Lung microvascular endothelial cell (primary cell): ENCODE results near the gene ENTPD2. TPM values are rescaled to one million over a fixed set of nuclear protein-coding genes. Genes with fewer than 3 reads are reported as not detected.
"Not testable (repeated sequence)": the region's sequence is repeated elsewhere in the genome, so short reads cannot be mapped to it uniquely, and the experiment has no call there.

Experiments used
- DNase-seq, 2 donors: peaks; one replicate each; pipeline versions ENCODE4 v3.0.0 to v3.0.0-alpha.2; 2010; ENCODE audit warnings: low read depth in 2 of 2
- total RNA-seq: library from RNA; depleted of rRNA; stranded (reverse); fragments of >200 nt; gene quantifications from 2 replicates; pipeline ENCODE4 v1.2.1, GENCODE V29; 2014

Gene ENTPD2
- total RNA-seq, 1 donor from 2014 or later, result not detected

DNA sequence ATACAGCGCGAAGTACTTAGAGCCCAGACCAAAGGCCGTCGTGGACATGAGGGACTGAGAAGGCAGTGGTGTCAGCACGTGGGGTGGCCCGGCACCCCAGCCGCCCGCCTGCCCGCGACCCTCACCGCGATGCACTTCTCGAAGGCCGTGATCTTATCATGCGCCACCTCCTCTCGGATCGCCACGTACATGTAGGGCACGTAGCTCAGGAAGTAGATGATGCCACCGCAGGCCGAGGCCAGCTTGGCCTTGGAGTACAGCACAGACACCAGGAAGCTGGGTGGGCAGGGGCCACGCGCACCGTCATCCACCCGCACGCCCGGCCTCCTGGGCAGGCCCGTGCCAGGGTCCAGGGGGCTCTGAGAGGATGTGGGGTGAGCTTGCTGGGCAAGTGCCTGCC, 36.8 kb downstream of the ENTPD2 start:
- DNase-seq, result no peak

DNA sequence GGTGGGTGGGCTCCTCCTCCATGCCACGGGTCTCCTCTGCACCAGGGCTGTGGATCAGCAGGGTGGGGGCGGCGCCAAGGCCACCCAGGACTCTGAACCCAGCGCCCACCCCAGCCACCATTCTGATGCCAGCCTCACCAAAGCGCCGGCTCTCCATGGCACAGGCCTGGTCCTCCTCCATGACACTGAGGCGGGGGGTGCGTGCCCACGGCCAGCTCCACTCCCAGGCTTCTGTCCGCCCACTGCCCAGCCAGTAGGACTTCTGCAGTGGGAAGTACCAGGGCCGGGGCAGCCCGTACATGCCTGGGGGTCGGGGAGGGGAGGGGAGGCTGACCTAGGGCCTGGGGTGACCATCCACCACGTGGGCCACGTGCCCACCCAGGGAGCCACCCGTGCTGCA, 37.4 kb downstream of the ENTPD2 start:
- DNase-seq, result no peak

DNA sequence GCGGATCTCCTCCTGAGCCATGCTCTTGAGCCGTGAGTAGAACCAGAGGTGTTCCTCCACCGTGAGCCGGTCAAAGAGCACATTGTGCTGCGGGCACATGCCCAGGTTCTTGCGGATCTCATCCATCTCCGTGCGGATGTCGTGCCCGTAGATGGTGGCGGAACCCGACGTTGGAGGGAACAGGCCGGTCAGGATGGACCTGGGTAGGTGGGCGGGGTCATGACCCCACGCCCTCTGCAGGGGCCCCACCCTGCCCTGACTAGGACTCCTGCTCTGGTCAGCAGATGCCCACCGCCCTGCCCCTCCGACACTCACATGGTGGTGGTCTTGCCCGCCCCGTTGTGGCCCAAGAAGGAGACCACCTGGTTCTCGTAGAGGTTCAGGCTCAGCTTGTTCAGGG, 37.9 kb downstream of the ENTPD2 start:
- DNase-seq, result no peak

DNA sequence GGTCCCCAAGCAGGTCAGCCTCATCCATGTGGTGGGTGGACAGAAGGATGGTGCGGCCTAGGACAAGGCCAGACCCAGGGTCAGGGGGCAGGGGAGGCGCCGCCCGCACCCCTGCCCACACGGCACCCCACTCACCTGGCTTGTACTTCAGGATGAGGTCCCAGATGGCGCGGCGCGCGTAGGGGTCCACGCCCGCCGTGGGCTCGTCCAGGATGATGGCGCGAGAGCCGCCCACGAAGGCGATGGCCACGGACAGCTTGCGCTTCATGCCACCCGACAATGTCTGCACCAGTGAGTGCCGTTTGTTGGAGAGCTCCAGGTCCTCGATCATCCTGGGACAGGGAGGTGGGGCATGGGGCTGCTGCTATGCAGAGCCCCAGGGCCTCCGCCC, 38.3 kb downstream of the ENTPD2 start:
- no peak for DNase-seq

DNA sequence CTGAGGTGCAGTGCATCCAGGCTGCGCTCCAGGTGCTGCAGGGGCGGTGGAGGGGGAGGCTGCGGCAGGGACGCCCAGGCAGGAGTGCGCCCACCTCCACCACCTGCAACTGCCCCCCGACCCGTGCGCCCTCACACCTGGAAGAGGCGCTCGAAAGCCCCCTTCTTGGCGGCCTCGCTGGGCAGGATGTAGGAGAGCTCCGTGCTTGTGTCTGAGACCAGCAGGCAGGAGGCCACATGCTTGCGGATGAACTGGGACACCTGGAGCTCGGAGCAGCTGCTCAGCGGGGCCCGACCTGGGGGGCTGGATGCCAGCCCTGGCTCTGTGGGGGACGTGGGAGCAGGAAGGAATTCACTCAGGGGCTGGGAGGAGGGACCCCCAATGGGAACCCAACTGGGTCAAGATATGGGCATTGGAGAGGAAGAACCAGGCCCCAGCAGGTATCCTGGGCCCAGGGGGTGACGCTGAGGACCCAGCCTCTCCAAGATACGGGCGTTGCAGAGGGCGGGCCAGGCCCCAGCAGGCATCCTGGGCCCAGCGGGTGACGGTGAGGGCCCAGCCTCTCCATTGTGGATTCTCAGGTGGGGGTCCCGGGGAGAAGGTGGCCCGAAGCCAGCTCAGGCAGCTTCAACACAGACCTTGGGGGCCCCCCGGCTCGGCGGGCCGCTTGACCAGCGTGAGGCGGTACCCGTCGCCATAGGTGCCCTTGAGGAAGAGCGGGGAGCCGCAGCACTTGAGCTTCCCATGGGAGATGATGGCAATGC, 38.9 kb downstream of the ENTPD2 start:
- no peak for DNase-seq

DNA sequence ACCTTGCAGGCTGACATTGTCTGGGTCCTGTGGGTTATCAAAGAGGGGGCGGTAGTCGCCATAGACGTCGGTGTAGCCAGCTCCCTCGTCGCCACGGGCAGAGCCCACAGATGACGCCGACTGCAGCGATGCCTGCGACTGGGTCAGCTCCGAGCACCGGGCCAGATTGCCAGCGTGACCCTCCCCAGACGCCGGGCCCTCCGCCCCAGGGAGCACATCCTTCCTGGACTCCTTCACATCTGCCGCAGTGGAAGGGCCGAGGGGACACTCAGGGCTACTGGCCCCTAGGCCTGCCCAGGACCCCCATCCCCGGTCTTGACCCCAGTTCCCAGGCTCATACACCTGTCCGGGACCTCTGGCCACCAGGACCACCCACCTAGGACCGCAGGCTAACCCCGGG, 39.7 kb downstream of the ENTPD2 start:
- no peak for DNase-seq

DNA sequence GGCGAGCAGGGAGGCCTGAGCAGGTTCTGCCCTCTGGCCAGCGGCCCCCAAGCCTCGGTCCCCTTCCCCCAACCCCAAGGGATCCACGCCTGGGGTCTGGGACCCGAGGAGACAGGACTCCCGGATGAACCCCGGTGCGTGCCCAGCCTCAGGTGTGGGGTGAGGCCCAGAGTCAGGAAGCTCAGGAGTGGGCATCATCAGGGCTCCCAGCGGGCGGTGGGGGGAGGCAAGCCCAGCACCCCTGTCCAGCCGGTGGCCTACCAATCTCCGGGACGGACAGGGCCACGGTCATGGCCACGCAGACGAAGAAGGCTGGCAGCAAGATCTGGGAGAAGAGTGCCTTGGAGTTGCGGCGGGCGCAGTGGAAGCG, 40.3 kb downstream of the ENTPD2 start:
- DNase-seq, result no peak

DNA sequence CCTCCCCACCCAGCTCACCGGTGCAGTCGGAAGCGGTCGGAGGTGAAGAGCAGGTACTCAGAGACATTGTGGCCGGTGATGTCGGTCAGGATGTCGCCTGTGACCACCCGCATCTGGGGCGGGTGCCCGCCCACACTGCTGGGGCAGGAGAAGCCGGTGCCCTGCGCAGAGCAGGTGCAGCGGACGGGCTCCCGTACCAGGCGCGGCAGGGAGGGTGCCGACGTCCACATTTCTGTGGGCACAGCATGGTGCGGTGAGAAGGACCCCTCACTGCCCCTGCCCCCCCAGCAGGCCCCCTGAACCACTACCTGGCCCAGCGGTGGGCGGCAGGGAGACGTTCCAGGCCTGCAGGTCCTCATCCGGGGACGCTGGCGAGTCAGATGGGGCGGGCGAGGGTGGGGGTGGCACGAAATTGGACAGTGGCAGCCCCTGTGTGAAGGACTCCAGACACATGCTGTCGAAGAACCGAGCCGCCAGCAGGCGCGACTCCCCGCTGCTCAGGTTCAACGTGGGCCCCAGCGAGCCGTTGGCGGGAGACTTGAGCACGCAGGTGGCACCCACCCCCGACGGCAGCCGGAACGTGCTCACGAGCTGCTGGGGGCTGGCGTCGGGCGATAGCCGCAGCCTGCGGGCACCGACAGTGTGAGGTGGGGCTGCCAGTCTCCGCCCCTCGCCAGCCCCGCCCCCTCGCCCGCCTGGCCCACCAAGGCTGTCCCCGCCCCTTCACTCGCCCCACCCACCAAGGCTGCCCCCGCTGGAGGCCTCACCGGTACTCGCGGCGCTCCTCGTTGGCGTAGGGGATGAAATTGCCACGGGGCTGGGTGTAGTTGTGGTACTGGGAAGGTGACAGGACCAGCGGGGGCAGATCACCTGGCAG, 40.9 kb downstream of the ENTPD2 start:
- DNase-seq, result no peak

DNA sequence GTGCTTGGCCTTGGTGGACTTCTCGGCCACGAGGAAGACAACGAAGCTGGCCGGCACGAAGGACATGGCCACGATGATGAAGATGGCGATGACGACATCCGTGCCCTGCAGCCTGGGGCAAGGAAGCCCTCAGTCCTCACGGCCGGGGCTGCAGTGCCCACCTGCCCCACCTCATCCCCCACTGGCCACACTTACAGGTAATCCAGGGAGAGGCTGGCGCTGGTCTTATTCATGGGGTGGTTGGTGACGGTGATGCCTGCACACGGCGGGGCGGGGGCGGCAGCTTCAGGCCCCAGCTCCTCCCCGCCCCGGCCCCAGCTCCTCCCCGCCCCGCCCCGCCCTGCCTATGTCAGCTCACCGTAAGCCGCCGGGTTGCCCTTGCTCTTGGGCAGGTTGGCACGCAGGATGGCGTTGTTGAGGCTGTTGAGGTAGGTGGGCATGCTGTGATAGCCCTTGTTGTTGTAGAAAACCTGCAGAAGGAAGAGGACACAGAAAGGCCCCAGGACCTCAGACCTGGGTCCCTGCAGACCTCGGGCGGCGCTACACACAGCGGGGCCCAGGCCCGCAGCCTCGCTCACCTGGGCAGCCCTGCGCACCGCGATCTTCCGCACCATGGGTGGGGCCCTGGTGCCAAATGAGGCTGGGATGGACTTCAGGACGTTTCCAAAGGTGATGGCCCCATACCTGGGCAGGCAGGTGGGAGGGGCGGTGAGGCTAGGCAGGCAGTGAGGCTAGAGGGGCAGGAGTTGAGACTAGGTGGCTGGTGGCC, 41.8 kb downstream of the ENTPD2 start:
- DNase-seq, result no peak

DNA sequence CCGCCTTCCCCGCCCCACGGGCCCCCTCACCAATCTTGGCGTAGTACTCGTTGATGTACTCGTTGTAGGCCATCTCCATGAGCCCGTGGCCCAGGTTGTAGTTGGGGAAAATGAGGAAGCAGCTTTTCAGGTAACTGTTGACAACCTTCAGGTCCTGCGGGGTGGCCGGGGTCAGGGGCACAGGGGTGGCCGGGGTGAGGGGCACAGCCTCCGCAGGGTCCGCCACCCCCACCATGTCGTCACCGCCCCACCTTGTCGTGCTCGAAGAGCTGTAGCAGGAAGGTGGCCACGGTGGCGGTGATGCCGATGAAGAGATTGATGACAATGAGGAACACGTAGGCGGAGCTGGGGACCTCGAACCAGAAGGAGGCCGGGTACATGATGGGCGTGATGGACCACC, 42.7 kb downstream of the ENTPD2 start:
- no peak for DNase-seq

DNA sequence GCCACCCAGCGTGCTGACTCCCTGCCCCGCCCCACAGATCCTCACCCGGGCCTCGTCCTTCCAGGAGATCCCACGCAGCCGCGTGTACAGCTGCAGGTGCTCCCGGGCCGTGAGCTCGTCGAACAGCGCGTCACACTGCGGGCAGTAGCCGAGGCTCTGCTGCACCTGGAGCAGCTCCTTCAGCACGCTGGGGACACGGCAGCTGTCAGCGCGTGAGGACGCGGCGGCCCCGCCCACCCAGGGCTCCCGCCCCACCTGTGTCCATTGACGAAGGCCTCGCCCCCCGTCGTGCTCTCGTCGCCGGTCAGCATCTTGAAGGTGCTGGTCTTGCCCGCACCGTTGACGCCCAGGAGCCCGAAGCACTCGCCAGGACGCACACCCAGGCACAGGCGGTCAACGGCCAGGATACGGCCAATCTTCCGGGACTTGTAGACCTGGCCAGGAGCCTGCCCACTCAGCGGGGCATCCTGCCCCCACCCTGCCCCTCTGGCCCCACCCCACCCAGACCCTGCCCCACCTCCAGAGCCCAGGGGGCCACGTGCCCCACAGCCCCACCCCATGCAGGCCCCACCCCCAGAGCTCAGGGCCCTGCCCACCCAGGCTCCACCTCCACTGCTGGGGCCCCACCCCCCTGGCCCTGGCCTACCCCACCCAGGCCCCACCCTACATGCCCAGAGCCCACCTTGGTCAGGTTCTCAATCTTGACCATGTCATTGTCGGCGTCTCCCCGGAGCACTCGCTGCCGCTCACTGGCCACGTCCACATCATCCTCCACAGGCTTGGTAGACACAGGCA, 43.7 kb downstream of the ENTPD2 start:
- no peak for DNase-seq

DNA sequence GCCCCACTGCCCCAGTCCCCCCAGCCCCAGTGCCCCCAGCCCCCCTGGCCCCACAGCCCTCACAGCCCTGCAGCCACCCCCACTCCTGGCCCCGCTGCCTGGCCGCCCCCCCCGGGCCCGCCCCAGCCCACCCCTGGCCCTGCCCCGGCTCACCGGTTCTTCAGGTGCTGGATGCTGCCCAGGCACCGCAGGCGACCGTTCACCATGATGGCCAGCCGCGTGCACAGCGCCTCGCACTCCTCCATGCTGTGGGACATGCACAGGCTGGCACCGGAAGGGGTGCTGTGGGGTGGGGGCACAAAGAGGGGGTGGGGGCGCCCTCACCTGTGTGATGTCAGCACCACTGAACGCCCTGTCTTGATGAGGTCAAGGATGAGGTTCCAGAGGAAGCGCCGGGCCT, 44.6 kb downstream of the ENTPD2 start:
- no peak for DNase-seq

DNA sequence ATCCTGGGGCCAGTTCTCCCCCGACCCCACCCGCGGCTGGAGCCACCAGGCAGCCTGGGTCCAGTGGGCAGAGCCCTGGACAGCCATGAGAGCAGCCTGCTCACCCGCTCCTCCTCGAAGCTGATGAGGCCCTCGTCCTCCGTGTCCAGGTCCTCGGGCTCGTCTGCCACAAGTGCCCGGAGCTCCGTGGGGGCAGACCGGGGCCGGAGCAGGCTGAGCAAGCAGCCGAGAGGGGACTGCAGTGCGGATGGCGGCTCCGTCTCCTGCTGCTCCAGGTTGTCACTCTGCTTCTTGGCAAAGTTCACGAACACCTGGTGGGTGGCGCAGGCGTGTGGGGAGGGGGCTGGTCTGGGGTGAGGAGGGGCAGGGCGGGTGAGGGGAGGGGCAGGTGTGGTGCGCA, 45.5 kb downstream of the ENTPD2 start:
- no peak for DNase-seq

DNA sequence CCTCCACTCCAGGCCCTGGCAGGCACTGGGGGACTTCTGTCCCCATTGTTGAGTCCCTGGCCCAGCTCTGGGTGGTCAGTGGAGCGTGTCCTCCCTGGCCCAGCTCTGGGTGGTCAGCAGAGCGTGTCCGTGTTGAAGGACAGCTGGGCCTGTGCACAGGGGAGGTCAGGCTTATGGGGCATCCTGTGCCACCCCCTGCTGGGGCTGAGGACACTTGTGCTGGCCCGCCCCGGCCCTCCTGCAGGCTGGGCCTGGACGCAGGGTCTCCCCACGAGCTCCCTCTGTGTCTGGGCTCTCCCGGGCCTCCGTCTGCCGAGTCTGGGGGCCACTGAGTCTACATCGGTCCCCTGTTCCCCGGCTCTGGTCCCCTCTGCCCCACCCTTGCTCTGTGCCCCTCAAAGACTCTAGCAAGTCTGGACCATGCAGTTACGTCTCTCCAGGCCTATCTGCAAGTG, 46.0 kb downstream of the ENTPD2 start:
- no peak for DNase-seq

DNA sequence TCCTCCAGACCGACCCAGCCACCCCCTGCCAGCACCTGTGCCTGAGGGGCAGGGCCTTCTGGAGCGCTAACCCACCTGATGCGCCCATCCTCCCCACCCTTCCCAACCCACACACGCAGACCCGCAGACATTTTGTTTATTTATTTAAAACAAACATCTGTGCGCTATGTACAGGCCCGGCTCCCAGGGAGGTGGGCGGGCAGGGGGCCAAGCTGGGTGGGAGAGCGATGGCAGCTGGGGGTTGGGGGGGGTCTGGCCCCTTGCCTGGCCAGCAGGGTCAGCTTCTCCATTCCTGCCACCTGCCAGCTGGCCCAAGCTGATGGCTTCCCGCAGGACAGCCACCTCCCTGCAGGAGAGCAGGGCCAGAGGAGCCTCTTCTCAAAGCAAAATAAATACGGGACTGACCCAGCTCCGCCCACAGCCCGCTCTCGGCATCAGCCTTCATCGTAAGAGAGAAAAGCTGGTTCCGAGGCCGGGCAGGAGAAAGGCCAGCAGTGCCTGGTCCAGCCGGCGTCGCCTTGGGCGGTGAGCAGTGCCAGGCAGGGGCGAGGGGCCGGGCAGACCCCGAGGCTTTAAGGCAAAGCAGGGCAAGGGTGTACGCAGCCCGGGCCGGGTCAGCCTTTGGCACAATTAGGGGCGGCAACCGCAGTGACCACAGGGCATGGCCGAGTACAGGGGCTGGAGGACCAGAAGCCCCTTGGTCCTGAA, 46.6 kb downstream of the ENTPD2 start:
- DNase-seq, result no peak

DNA sequence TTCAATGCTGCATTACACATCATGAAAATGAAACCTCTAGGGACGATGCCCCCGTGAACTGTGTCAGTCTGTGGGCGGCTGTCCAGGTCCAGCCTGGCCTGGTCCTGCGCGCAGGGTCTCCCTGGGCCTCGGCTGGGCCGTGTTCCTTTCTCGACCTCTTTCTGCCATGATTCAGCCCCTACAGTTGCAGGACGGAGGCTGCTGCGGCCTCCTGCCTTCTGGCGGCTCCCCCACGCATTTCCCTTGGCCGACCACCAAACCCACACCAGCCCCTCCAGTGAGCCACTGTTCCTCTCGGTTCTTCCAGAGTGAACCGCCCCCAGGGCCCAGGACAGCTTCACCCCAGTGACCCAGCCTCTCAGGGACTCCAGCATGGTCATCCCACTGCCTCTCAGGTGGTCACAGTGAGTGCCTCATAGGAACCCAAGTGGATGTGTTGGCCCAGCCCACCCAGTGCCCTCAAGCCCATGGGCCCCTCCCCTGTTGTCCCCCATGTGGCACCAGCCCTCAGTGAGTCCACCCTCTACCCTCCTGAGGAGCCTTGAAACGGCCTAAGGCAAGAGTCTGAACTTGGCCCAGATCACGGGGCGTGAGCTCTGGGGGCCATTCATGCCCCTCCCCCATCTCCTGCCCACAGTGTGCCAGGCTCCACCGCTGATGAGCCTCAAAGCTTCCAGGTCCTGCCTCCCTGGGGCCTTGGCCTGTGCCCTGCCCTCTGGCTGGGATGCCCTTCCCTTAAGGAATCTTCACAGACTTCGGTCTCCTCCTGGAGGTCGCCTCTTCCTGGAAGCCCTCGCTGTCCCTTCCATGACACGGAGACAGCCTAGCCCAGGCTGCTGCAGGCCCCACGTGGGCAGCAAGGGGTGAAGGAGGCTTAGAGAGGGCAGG, 47.5 kb downstream of the ENTPD2 start:
- no peak for DNase-seq

DNA sequence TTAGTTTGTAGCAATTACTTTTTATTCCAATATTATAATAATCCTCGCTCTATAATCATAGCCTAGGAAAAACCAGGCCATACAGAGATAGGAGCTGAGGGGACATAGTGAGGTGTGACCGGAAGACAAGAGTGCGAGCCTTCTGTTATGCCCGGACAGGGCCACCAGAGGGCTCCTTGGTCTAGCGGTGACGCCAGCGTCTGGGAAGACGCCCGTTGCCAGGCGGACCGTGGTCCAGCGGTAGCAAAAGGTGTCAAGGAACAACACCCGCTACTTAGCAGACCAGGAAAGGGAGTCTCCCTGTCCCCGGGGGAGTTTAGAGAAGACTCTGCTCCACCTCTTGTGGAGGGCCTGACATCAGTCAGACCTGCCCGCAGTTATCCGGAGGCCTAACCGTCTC, 49.6 kb downstream of the ENTPD2 start:
- DNase-seq, result not testable (repeated sequence)

DNA sequence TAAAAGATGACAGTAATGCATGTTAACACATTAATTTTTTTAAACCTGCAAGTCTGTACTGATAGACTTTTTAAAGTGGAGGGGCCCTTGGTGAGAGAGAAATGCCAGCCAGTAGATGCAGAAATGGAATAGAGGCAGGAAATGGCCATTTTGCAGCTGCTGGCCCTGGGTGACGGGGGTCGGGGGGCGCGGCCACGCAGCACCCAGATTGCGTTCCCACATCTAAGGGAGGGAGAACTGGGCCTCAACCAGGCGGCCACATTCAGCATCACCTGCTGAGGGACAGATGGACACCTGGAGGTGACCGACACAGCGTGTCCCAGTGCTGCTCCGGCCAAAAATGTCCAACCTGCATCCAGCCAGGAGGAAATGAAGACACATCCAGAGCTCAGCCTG, 51.2 kb downstream of the ENTPD2 start:
- no peak for DNase-seq

DNA sequence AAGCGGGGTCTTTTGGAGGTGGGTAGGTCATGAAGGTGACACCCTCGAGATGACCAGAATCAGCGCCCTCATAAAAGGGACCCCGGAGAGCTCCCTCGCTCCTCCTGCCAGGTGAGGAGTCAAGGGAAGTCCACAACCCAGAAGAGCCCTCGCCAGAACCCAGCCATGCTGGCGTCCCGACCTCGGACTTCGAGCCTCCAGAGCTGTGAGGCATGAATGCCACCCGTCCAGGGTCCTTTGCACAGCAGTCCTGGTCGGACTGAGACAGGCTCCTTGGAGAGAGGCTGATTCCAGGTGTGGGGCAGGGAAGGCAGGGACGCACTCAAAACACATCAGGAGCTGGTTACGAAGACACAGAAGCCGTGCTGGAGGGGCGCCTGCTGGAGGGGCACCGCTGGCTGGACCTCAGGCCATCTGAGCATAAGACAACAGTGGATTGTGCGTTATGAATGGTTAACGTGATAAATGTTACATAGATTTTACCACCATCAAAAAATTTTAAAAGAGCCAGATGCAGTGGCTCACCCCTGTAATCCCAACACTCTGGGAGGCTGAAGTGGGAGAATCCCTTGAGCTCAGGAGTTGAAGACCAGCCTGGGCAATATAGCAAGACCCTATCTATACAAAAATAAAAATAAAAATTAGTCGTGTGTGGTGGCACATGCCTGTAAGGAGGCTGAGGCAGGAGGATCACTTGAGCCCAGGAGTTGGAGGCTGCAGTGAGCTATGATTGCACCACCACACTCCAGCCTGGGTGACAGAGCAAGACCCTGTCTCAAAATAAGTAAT, 51.8 kb downstream of the ENTPD2 start:
- no peak for DNase-seq
